CD4-positive, alpha-beta T cell treated with Interleukin-2 at 100 ng/mL for 4 hours (primary cell): ENCODE results near the gene SPRYD3.
"Not testable (repeated sequence)": the region's sequence is repeated elsewhere in the genome, so short reads cannot be mapped to it uniquely, and the experiment has no call there.

Source experiments
- DNase-seq: peaks from one replicate; pipeline ENCODE4 v3.0.0-alpha.2; 2020; ENCODE audit warnings: low spot score

The SPRYD3 gene

GRCh38 chr12:53101931-53102781 lies 23.0 kb upstream of the SPRYD3 start:
- DNase-seq, result no peak

DNA sequence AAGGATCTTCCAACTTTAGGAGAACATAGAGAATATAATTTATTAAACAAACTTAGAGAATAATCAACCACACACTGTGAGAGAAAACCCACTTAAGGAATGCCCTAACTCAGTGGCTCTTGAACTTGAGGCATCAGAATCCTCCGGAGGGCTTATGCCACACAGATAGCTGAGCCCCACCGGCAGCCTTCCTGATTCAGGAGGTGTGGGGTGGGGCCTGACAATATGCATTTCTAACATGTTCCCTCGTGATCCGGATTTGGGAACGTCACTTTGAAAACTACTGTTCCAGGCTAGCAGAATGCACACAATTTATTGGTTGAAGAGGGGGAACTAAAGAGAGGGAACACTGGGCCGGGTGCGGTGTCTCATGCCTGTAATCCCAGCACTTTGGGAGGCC lies 22.1 kb upstream of the SPRYD3 start:
- no peak for DNase-seq

DNA sequence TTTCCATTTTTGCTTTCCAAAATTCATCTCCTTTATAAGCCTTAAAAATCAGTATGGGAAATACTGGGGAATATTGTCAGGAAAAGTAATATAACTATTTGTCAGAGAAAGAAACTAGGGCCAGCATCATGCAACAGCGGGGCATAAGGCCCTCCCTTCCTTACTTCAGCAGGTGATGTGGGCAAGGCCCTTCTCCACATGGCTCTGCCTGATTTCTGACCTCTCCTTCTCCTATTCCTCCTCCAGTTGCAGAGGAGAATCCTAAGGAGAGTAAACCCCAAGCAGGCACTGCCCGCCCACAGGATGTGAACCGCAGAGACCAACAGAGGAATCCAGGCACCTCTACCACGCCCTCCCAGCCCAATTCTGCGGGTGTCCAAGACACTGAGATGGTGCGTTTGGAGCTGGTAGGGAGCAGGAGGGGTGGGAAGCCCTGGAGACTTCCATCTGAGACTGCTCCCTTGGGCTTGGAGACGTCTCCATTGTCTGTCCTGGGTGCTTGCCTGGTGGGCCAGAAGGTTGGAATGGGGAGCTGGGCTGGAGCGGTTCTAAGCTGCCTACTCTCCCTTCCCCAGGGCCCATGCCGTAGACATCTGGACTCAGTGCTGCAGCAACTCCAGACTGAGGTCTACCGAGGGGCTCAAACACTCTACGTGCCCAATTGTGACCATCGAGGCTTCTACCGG lies 21.4 kb upstream of the SPRYD3 start:
- no peak for DNase-seq

DNA sequence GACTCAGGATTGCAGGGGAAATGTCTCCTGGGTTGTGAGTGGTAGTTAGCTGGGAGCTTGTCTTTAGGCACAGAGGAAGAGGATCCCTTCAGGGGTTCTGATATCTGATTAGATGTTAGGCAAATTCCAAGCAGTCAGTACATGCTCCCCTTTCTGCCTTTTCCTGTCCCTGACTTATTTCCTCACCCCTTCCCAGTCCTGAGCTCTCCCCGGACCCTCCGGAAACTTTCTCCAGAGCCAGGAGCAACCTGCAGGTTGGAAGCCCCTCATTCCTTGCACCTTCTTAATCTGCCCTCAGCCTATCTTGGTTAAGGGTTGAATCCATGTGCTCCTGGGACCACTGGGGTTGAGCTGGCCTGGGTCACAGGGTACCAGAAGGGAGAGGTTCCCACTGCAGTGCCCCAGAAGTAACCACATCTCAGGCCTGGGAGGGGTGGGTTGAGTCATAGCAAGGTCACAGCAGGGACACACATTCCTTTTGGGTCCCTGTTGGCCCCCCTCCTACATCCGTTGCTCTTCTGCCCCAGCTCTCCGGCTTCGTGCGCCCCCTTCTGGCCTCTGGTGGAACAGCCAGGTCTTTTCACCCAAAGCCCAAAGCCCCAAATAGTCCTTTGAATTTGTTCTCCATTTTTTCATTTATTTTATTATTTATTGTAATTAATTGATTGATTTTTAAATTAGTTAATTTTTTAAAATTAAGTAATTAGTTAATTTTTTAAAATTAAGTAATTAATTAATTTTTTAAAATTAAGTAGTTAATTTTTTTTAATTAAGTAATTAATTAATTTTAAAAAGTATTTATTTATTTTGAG lies 20.1 kb upstream of the SPRYD3 start:
- peak; percentile 91 for DNase-seq

DNA sequence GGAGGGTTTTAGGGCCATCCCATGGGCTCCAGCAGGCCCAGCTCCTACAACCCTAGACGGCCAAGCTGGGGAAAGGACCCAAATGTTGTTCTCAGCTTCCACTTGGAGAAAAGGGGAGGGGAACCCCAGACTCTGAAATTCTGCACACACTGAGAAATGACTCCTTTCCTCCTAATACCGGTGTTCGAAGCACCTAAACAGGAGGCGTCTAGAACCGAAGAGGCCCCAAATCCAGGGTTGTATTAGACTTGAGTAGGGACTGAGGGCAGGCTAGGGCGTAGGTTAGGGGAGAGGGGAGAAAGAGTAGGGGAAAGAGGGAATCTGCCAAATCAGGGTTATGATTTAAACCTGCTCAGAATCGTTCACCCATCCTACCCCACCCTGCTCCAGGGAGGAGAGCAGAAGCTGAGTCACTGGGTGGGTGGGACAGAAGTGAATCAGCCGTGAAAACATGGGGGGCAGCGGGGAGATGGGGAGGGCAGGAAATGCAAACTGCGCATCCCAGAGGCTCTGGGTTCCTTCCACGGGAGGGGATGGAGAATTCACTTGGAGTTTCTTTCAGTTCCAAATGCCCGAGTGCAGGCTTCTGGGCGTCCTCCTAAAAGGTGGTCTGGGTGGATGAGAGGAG lies 19.3 kb upstream of the SPRYD3 start:
- peak; percentile 23 for DNase-seq

DNA sequence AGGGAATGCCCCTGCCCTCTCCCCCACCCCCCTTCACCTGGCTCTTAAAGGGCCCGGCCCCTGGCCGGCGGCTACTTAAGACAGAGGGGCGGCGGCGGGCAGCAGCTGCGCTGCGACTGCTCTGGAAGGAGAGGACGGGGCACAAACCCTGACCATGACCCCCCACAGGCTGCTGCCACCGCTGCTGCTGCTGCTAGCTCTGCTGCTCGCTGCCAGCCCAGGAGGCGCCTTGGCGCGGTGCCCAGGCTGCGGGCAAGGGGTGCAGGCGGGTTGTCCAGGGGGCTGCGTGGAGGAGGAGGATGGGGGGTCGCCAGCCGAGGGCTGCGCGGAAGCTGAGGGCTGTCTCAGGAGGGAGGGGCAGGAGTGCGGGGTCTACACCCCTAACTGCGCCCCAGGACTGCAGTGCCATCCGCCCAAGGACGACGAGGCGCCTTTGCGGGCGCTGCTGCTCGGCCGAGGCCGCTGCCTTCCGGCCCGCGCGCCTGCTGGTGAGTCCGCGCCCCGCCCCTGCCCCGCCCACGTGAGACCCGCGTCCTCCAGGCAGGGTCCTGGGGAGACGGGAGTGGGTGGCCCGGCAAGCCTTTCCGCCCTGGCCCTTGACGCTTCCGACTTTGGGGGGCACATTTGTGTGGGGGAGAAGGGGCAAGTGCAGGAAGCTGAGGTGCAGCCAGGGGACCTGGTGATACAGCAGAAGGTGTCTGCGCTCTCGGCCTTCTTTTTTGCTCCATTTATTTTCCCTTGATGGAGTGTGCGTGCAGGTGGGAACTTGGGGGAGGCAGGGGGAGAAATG lies 18.6 kb upstream of the SPRYD3 start, which contains the start of gene IGFBP6:
TSS of gene IGFBP6 (plus strand) at position 104 of the 790 bp plus-strand sequence. CDS start at position 155, 51 bp downstream.
- DNase-seq, result peak; percentile 44

DNA sequence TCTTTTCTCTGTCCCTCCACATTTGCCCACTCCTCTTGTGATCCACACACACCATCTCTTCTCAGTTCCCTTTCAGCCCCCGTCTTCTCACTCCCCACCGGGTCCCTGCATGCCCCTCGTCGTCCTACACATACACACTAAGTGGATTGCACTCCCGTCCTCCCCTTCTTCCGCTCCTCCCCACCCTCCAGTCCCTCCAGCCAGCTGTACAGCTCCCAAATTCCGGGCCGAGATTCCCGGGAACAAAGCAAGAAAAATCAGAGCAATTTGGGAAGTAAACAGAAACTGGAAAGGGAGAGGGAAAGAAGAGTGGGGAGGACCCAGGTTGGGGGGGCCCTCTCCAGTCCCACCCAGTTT lies 18.0 kb upstream of the SPRYD3 start:
- DNase-seq, result no peak

DNA sequence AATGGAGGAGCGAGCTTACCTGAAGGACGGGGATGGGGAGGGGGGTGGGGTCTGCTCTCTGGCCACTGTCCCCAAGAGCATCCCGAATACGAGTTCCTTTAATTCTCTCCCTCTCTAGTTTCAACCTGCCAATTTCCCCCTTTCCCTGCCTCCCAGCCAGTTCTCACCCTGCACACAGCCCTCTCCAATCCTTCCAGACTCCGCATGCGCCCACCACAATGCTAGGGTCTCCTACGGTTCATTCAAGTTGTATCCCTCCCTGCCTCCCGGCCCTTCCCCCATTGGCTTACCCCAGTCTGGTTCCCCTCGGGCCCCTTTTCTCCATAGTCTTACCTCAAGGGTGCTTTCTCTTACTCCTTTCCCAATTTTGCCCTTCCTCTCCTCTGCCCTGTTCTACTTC lies 17.6 kb upstream of the SPRYD3 start:
- no peak for DNase-seq

- DNase-seq, result no peak
Observed at GRCh38 chr12:53096089-53096741, 17.0 kb upstream of the SPRYD3 start.

DNA sequence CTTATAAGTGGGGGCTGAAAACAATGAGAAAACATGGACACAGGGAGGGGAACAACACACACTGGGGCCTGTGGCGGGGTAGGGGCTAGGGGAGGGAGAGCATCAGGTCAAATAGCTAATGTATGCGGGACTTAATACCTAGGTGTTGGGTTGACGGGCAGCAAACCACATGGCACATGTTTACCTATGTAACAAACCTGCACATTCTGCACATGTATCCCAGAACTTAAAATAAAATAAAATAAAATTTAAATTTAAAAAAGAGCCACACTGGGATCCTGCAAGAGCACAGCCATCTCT lies 16.4 kb upstream of the SPRYD3 start:
- DNase-seq, result not testable (repeated sequence)

- DNase-seq, result not testable (repeated sequence)
Observed at GRCh38 chr12:53094796-53095595, 15.8 kb upstream of the SPRYD3 start.

DNA sequence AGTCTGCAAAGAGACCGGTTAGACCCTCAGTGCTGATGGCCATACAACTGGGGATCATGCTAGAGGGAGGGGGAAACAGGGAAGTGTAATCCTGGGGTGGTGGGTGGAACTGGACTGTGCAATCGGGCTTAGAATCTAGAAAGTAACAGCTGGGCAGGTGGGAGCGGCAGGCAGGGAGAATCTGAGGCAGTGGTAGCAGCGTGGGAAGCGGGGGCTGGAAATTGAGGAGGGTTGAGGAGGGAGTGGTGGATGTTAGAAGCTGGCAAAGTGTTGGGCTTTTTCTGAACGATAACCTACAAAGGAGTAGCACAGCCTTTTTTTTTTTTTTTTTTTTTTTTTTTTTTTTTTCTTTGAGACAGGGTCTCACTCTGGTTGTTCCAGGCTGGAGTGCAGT lies 15.2 kb upstream of the SPRYD3 start:
- no peak for DNase-seq

- no peak for DNase-seq
Observed at GRCh38 chr12:53093777-53094393, 14.7 kb upstream of the SPRYD3 start.

DNA sequence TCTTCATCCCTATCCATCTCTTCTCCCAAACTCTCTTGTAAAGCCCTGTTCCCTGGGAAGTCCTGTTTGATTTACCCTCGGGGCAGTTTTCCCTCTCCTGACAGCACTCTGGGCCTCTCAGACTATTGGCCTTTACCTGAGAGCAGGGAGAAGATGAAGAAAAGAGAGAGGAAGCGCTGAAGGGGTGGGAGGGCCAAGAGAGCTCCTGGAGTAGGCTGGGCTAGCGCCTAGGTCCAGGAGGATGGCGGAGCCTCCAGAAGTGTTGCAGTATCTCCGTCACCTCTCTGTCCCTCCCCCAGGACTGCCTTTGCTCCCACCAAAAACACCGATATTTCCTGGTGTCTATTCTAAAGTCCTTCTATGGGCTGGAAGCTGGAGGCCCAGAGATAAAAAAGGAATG lies 12.6 kb upstream of the SPRYD3 start:
- no peak for DNase-seq

- DNase-seq, result no peak
Observed at GRCh38 chr12:53090554-53090953, 11.4 kb upstream of the SPRYD3 start.

DNA sequence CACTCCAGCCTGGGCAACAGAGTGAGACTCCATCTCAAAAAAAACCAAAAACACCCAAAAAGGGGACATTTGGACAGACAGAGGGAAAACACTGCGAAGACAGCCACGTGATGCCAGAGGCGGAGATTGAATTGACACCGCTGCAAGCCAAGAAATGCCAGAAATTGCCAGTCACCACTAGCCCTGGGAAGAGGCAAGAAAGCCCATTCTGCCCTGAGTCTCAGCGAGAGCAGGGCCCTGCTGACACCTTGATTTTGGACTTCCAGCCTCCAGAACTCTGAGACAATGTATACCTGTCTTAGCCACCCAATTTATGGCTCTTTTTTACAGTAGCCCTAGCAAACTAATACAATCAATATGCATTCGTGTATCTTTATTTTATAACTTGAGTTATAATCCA lies 10.9 kb upstream of the SPRYD3 start:
- DNase-seq, result no peak

DNA sequence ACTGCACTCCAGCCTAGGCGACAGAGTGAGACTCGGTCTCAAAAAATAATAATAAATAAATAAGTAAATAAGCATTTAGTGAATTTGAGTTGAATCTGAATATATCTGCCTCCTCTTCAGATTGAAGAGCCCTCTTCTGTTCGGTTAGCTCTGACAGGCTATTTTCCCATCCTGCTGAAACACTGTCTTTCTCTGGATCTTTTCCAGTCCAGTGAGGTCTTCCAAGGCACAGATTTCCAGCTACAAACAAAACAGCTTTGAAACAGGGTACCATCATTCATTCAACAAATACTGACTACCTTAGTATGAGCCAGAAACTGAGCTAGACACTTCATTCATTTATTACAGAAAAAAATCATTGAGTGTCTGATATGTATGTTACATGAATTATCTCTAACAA lies 7.2 kb upstream of the SPRYD3 start:
- DNase-seq, result no peak

GRCh38 chr12:53082637-53083175 lies 3.5 kb upstream of the SPRYD3 start:
- DNase-seq, result no peak

- DNase-seq, result peak; percentile 49
Observed at GRCh38 chr12:53078425-53079225, 565 bp downstream of the SPRYD3 start.
